Measurements from ENCODE around the gene ZNF764.
"Not testable (repeated sequence)": the region's sequence is repeated elsewhere in the genome, so short reads cannot be mapped to it uniquely, and the experiment has no call there.

Gene ZNF764
- total RNA-seq: 24.1 to 39.1 (median 28.7) reads per million in 4 experiments

DNA sequence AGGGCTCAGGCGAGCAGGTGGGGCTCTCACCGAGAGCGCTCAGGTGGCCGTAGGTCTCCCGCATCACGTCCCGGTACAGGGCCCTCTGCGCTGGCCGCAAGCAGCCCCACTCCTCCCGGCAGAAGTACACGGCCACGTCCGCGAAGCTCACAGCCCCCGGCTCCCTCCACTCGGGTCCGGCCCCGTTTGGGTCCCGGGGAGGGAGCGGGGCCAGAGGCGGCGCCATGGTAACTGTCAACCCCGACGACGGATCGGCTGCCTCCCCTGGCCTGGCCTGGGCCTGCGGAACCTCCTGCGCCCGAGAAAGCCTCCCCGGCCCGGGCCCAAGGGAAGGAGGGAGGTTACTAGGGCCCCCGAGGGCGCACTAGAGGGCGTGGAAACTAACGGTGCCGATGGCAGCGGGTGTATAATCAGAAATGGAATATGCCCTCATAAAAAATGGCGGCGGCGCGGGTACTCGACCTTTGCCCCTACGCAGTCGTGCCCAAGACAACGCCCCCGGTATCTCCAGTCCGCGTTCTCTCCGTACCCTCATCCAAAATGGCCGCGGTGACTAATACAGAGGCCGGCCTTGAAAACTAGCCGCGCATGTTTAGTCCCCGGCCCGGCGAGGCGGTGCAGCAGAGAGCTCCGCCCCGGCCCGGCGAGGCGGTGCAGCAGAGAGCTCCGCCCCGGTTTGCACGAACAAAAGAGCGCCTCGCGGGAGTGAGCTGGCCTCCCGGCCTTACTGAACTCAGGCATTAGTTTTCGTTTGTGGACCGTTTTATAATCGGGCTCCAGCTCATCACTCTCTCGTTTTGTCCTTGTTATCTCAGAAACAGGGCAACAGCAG lies at the start of gene ZNF764:
ZNF764 (minus strand) TSS at position 418 of the 832 bp plus-strand sequence; CDS start at position 226, 192 bp downstream.
- DNase-seq: peak; percentile 89

DNA sequence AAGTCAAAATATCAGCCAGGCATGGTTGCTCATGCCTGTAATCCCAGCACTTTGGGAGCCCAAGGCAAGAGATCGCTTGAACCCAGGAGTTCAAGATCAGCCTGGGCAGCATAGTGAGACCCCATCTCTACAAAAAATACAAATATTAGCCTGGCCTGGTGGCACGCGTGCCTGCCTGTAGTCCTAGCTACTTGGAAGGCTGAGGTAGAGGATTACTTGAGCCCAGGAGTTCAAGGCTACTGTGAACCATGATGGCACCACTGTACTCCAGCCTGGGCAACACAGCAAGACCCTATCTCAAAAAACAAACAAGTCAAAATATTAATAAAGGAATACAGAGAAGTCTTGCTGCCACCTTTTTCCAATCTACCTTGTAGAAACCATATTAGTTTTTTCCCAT lies 47.8 kb upstream of the ZNF764 start:
- no peak for DNase-seq

DNA sequence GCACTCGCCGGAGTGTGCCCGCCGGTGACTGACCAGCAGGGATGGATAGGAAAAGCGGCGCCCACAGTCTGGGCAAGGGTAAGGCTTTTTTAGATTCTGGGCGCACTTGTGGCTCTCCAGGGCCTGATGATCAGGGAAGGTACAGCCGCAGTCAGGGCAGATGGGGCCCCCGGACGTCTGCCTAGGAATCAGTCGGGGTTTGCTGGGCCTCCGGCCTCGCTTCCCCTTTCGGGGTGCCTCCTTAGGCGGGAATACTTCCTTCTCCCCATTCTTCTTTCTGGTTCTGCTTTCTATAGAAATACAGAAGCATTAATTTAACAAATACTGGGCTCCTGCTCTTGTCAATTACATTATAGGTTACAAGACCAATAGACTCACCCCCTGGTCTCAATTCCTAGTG lies 47.0 kb upstream of the ZNF764 start:
- no peak for DNase-seq

DNA sequence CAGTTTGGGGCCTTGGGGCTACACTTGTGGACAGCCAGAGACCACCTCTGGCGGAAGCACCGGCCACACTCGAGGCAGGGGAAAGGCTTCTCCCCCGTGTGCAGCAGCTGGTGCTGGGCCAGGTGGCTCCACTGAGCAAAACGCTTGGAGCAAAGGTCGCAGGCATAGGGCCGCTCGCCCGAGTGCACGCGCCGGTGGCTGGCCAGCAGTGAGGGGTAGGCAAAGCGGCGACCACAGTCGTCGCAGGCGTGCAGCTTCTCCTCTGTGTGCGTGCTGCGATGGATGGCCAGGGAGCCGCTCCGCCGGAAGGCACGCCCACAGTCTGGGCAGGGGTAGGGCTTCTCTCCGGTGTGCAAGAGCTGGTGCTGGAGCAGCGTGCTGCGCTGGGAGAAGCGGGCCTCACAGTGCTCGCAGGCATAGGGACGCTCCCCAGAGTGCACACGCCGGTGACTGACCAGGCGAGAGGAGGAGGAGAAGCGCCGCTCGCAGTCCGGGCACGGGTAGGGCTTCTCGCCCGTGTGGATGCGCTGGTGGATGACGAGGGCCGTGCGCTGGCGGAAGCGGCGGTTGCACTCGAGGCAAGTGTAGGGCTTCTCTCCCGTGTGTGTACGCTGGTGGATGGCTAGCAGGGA lies 46.3 kb upstream of the ZNF764 start:
- DNase-seq: no peak

- DNase-seq: no peak
These were observed 45.8 kb upstream of the ZNF764 start for GRCh38 chr16:30603945-30604315.

- DNase-seq: no peak
These were observed 44.6 kb upstream of the ZNF764 start for GRCh38 chr16:30602616-30603277.

GRCh38 chr16:30601966-30602365 lies 43.8 kb upstream of the ZNF764 start:
- no peak for DNase-seq

DNA sequence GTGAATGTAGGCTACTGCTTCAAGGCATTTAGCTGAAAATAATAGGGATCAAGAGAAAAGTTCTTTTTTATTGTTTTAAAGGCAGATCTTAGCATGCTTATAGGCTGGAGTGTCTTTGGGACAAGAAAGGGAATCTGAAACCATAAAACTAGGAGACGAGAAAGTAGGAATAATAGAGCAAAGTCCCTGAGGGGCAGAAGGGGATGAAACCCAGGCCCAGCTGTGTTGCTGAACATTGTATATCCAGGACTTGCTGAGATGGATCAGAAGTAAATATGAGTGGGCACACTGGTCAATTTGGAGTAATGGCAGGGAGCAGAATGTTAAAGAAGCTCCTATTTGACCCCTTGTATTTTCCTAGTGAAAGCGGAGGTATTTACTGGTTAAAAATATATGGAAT lies 42.8 kb upstream of the ZNF764 start:
- DNase-seq: no peak

DNA sequence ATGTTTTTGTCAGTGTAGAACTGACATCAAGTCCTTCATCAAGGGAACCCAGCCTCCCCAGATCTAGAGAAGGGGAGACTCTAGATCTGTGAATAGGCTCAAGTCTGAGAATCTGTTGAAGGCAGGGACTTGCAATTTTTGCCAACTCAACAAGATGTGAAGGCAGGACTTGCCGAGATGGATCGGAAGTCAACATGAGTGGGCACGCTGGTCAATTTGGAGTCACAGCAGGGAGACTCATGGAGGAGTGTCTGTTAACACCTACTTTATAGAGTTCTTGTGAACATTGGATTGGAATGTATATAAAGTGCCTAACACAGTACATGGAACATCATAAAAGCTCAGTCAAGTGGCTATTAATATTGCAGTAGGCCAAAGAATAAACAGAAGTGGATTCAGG lies 42.0 kb upstream of the ZNF764 start:
- DNase-seq: no peak

DNA sequence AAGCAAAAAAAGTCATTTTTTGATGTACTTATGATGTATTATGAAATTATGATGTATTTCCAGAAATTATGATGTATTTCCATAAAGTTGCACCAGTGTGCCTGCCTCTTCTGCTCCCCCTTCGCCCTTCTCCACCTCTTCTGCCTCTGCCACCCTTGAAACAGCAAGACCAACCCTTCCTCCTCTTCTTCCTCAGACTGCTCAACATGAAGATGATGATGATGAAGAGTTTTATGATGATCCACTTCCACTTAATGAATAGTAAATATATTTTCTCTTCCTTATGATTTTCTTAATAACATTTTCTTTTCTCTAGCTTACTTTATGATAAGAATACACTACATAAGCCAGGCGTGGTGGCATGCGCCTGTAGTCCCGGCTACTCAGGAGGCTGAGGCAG lies 34.7 kb upstream of the ZNF764 start:
- DNase-seq: no peak

DNA sequence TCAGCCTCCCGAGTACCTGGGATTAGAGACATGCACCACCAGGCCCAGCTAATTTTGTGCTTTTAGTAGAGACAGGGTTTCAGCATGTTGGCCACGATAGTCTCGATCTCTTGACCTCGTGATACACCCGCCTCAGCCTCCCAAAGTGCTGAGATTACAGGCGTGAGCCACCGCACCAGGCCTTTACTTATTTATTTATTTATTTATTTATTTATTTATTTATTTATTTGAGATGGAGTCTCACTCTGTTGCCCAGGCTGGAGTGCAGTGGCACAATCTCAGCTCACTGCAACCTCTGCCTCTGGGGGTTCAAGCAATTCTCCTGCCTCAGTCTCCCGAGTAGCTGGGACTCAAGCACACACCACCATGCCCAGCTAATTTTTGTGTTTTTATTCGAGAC lies 32.7 kb upstream of the ZNF764 start:
- not testable (repeated sequence) for DNase-seq

DNA sequence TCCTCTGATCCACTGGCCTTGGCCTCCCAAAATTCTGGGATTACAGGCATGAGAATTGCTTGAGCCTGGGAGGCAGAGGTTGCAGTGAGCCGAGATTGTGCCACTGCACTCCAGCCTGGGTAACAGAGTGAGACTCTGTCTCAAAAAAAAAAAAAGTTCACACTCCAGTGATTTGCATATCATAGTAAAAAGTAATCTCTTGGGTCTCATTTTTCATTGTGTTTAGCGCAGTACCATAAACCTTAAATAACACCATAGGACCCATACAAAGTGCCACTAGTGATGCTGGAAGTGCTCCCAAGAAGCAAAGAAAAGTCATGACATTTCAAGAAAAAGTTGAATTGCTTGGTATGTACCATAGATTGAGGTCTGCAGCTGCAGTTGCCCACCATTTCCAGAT lies 31.4 kb upstream of the ZNF764 start:
- DNase-seq: not testable (repeated sequence)

- no peak for DNase-seq
These were observed 30.5 kb upstream of the ZNF764 start for GRCh38 chr16:30588651-30589050.

- peak; percentile 89 for DNase-seq
These were observed 27.4 kb upstream of the ZNF764 start, which contains the start of gene ZNF785 for GRCh38 chr16:30585400-30586191. ZNF785 (minus strand) TSS chr16:30585697; CDS start chr16:30585611, 86 bp downstream.

GRCh38 chr16:30585022-30585399 lies 26.8 kb upstream of the ZNF764 start:
- no peak for DNase-seq

DNA sequence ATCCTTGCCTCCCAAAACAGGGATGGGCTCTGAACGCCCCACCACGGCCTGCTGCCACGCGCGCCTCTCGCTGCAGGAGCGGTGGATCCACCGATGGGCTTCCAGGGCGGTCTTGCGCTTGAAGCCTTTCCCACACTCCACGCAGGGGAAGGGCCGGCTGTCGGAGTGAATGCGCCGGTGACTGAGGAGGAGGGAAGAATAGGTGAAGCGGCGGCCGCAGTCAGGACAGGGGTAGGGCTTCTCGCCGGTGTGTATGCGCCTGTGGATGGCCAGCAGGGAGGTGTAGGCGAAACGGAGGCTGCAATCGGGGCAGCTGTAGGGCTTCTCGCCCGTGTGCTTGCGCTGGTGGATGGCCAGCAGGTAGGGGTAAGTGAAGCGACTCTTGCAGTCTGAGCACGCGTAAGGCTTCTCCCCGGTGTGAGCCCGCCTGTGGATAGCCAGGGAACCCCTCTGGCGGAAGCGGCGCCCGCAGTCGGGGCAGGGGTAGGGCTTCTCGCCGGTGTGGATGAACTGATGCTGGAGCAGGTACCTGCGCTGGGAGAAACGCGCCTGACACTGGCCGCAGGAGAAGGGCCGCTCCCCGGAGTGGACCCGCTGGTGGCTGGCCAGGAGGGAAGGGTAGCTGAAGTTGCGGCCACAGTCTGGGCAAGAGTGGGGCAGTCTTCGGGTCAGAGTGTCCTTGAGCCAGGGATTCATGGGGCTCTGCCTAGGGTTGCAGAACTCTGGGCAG lies 24.6 kb upstream of the ZNF764 start:
- no peak for DNase-seq

DNA sequence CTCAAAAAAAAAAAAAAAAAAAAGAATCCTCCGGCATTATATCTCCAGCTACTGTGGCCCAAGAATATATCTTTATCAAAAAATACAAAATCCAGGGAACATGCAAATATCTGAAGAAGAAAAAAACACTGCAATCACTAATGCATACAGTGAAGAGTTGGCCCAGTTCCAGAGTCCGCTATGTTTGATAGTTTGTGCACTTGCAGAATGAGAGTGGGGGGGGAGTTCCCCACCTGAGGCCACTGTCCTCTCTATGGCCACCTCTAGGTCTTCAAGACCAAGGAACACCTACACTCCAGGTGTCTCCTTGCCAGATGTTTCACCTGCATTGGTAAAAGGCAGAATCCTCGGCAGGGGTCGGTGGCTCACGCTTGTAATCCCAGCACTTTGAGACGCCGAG lies 23.3 kb upstream of the ZNF764 start:
- no peak for DNase-seq

- no peak for DNase-seq
These were observed 16.5 kb upstream of the ZNF764 start for GRCh38 chr16:30574678-30575077.

DNA sequence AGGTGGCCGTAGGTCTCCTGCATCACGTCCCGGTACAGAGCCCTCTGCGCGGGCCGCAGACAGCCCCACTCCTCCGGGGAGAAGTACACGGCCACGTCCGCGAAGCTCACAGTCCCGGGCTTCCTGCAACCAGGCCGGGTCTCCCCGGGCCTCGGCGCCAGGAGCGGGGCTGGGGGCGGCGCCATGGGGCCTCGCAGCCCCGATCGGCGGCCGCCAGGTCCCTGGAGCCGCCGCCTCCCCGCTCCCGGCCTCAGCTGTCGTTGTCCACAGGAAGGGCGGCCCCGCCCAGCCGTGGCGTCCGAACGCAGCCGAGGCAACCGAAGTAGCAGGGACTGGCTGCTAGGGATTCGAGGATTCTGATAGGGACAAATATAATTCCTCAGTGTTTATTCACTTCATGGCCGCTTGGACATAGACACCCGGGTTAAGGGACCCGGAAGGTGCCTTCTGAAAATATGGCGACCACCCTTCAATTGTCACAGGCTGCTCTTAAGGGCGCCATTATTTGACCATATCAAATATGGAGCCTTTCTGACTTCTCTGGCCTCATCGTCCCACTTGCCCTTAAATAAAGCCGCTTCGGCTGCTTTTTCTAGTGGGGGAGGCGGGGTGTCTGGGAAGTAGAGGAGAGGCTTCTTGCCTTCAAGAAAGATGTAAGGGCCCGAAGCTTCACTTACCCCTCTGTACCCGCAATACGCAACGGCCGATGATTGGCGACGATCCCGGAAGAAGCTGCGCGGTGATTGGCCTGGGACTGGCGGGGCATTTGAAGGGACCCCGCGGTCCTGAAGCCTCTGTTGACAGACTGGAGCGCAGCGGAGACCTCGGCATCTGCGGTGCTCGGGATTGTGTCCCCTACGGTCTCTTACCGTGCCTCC lies 13.5 kb upstream of the ZNF764 start, which contains the start of gene ZNF688:
ZNF688 (minus strand) TSS at position 270 of the 878 bp plus-strand sequence; CDS start at position 185, 85 bp downstream.
- peak; percentile 93 for DNase-seq

DNA sequence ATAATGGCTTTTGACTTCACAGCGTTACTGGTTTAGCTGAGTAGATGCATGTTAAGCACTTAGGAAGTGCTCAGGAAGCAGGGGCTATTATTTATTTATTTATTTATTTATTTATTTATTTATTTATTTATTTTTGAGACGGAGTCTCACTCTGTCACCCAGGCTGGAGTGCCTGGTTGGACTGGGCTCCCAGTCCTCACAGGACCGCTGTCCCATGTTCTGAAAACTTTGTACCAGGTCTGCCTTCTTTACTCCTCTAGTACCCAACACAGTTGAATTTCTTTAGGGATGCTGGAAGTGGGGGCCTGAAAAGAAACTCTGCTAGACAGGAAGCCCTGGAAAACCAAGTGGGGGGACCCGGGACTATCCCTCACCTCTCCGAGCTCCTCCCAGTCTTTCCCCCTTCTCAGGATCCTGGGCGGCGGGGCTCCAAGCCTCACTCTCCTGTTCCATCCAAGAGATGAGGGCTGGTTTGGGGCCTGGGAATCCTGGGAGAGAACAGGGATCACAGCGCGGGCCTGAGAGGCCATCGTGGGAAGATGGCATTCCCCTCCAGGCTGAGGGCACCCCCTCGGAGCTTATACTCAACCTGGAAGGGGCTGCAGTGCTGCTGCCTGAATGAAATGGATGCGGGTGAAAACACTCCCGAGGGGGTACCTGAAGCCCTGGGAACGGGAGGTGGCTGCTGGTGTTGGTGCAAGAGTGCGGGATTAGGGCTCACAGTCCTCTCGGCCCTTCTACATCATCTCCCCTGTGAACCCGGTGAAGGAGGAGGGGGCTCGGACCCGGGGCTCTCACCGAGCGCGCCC lies 12.7 kb upstream of the ZNF764 start:
- DNase-seq: no peak
